Fibroblast of peridontal ligament (primary cell): ENCODE measurements around the gene SLCO3A1.
A peak's percentile ranks its signal among the peaks of the same experiment; 100 is the strongest.

Experiments used
- DNase-seq: peaks from one replicate; pipeline ENCODE4 v3.0.0-alpha.2; 2010; ENCODE audit errors: extremely low read depth

Gene SLCO3A1

GRCh38 chr15:91882858-91883586 is 29.5 kb downstream of the SLCO3A1 start:
- peak; percentile 20 for DNase-seq

- DNase-seq = peak; percentile 62
These were observed 31.1 kb downstream of the SLCO3A1 start for GRCh38 chr15:91884606-91885005.

GRCh38 chr15:91885054-91885453 is 31.5 kb downstream of the SLCO3A1 start:
- no peak for DNase-seq

- no peak for DNase-seq
These were observed 32.3 kb downstream of the SLCO3A1 start for GRCh38 chr15:91885714-91886270.

- no peak for DNase-seq
These were observed 33.4 kb downstream of the SLCO3A1 start for GRCh38 chr15:91886878-91887277.

- no peak for DNase-seq
These were observed 33.8 kb downstream of the SLCO3A1 start for GRCh38 chr15:91887321-91887720.

- DNase-seq = peak; percentile 81
These were observed 34.4 kb downstream of the SLCO3A1 start for GRCh38 chr15:91887921-91888373.

- no peak for DNase-seq
These were observed 35.8 kb downstream of the SLCO3A1 start for GRCh38 chr15:91889111-91889815.

- DNase-seq = no peak
These were observed 37.1 kb downstream of the SLCO3A1 start for GRCh38 chr15:91890614-91891013.

- no peak for DNase-seq
These were observed 37.6 kb downstream of the SLCO3A1 start for GRCh38 chr15:91891101-91891500.

GRCh38 chr15:91891788-91892345 is 38.4 kb downstream of the SLCO3A1 start:
- no peak for DNase-seq

GRCh38 chr15:91892436-91892835 is 38.9 kb downstream of the SLCO3A1 start:
- no peak for DNase-seq

- no peak for DNase-seq
These were observed 41.1 kb downstream of the SLCO3A1 start for GRCh38 chr15:91894606-91895005.

GRCh38 chr15:91895051-91895450 is 41.5 kb downstream of the SLCO3A1 start:
- no peak for DNase-seq

- no peak for DNase-seq
These were observed 43.0 kb downstream of the SLCO3A1 start for GRCh38 chr15:91896341-91897055.

GRCh38 chr15:91897585-91898372 is 44.3 kb downstream of the SLCO3A1 start:
- DNase-seq = no peak

- DNase-seq = no peak
These were observed 45.3 kb downstream of the SLCO3A1 start for GRCh38 chr15:91898843-91899242.

- no peak for DNase-seq
These were observed 51.4 kb downstream of the SLCO3A1 start for GRCh38 chr15:91904942-91905341.

- DNase-seq = peak; percentile 67
These were observed 54.9 kb downstream of the SLCO3A1 start for GRCh38 chr15:91908391-91908790.

- DNase-seq = no peak
These were observed 55.6 kb downstream of the SLCO3A1 start for GRCh38 chr15:91909111-91909510.

GRCh38 chr15:91909574-91909973 is 56.1 kb downstream of the SLCO3A1 start:
- DNase-seq = no peak
